PC-9 (cell line): ENCODE measurements around the gene UGT2B7. TPM values are rescaled to one million over a fixed set of nuclear protein-coding genes. Genes with fewer than 3 reads are reported as not detected.
"Not testable (repeated sequence)": the region's sequence is repeated elsewhere in the genome, so short reads cannot be mapped to it uniquely, and the experiment has no call there.

Experiments used
- Bru-seq: library from RNA; stranded (reverse); fragments of 400-500 nt; gene quantifications from one replicate; lab custom pipeline; 2021; lab: Mats Ljungman, UMichigan
- BruChase-seq, 2 experiments: library from RNA; stranded (reverse); fragments of 400-500 nt; gene quantifications; one replicate each; lab custom pipeline; 2021; lab: Mats Ljungman, UMichigan
- BruUV-seq: library from RNA; stranded (reverse); fragments of 400-500 nt; replicated peaks from 2 replicates; lab custom pipeline; 2021; lab: Mats Ljungman, UMichigan
- CTCF ChIA-PET: fragments of 300-600 bp; sonication (Branson Sonifier 250); formaldehyde crosslinking; loops from one replicate; lab custom pipeline; 2022; ENCODE audit warnings: antibody characterized with exemption; lab: Charles Lee
- POLR2A ChIA-PET: fragments of 300-600 bp; sonication (Branson Sonifier 250); formaldehyde crosslinking; loops from one replicate; lab custom pipeline; 2022; ENCODE audit warnings: antibody characterized with exemption; ENCODE audit not compliant: unreplicated experiment; lab: Charles Lee
- DNase-seq, 2 experiments: peaks; one replicate each; pipeline versions ENCODE4 v3.0.0 to v3.0.0-alpha.2; 2015 to 2022; ENCODE audit warnings: mixed read lengths in 1 of 2
- H2AFZ ChIP-seq: fragments of 200-600 bp; sonication (generic); 2 replicates; pipeline ENCODE4 v1.8.1; 2017; ENCODE audit warnings: antibody characterized with exemption
- H3F3A ChIP-seq: fragments of 200-600 bp; sonication (generic); 2 replicates; pipeline ENCODE4 v1.8.1; 2017; ENCODE audit warnings: antibody characterized with exemption, mild to moderate bottlenecking, low read depth; ENCODE audit not compliant: insufficient read depth
- H3K27ac ChIP-seq: fragments of 200-600 bp; sonication (generic); 2 replicates; pipeline ENCODE4 v1.6.1; 2016; ENCODE audit warnings: mixed run types
- H3K27me3 ChIP-seq: fragments of 200-600 bp; sonication (generic); 2 replicates; pipeline ENCODE4 v1.6.1; 2016; ENCODE audit warnings: low read depth, mixed run types; ENCODE audit not compliant: insufficient read depth
- H3K36me3 ChIP-seq: fragments of 200-600 bp; sonication (generic); 2 replicates; pipeline ENCODE4 v1.6.1; 2016; ENCODE audit warnings: low read depth, mixed run types
- H3K4me1 ChIP-seq: fragments of 200-600 bp; sonication (generic); replicated peaks from 2 replicates; pipeline ENCODE4 v1.6.1; 2016; ENCODE audit warnings: mixed run types; ENCODE audit not compliant: insufficient read depth
- H3K4me2 ChIP-seq: fragments of 200-600 bp; sonication (generic); 2 replicates; pipeline ENCODE4 v1.6.1; 2017; ENCODE audit warnings: mixed run types
- H3K4me3 ChIP-seq: fragments of 200-600 bp; sonication (generic); 2 replicates; pipeline ENCODE4 v1.6.1; 2016; ENCODE audit warnings: mixed run types
- H3K79me2 ChIP-seq: fragments of 200-600 bp; sonication (generic); 2 replicates; pipeline ENCODE4 v1.6.1; 2017; ENCODE audit warnings: low read depth, mixed run types
- H3K9me2 ChIP-seq: fragments of 200-600 bp; sonication (generic); 2 replicates; pipeline ENCODE4 v1.8.1; 2017; ENCODE audit warnings: mild to moderate bottlenecking; ENCODE audit not compliant: insufficient read depth
- H3K9me3 ChIP-seq: fragments of 200-600 bp; sonication (generic); 2 replicates; pipeline ENCODE4 v1.8.1; 2016; ENCODE audit warnings: low read depth; ENCODE audit not compliant: insufficient read depth
- H4K20me1 ChIP-seq: fragments of 200-600 bp; sonication (generic); 2 replicates; pipeline ENCODE4 v1.8.1; 2017; ENCODE audit not compliant: insufficient read depth
- EZH2 ChIP-seq: fragments of 200-600 bp; sonication (generic); IDR thresholded peaks from 2 replicates; pipeline ENCODE4 v1.8.0; 2017; ENCODE audit warnings: antibody characterized with exemption, low read depth
- intact Hi-C: fragments of 100-400 bp; cut with micrococcal nuclease; formaldehyde crosslinking; loops from one replicate; pipeline ENCODE4 v1.10.0; 2022; ENCODE audit not compliant: unreplicated experiment
- long read RNA-seq: library from polyadenylated mRNA; stranded (forward); transcript quantifications from one replicate; pipeline ENCODE4 v2.0.0, GENCODE V29; 2022
- total RNA-seq: library from RNA; stranded (reverse); gene quantifications from 2 replicates; pipeline ENCODE4 v1.2.3, GENCODE V29; 2021
- TF ChIP-seq, protein P1 (sequence below): fragments of 200-600 bp; sonication (generic); conservative IDR thresholded peaks from 2 replicates; pipeline ENCODE4 v1.6.1; 2017; ENCODE audit warnings: mixed run types, antibody characterized with exemption, mild to moderate bottlenecking, moderate library complexity

The UGT2B7 gene
- total RNA-seq (not detected in 2 replicates), Bru-seq, nascent RNA (not detected), BruChase-seq, experiment 1, labeled RNA remaining after a 2-hour chase (not detected), BruChase-seq, experiment 2, labeled RNA remaining after a 6-hour chase (not detected)
- long read RNA-seq, result 0 reads

DNA sequence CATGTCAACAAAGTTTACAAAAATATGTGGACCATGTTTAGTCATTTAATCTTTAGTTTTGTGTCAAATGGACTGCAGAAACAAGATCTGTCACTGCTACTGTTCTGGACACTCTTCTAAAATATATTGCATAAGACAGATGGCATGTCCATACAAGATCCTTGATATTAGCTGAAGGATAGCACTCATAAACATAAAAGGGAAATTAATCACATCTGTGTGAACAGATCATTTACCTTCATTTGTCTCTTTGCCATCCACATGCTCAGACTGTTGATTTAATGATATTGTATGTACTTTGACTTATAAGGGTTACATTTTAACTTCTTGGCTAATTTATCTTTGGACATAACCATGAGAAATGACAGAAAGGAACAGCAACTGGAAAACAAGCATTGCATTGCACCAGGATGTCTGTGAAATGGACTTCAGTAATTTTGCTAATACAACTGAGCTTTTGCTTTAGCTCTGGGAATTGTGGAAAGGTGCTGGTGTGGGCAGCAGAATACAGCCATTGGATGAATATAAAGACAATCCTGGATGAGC, at the start of gene UGT2B7:
UGT2B7 (plus strand) TSS at position 364 of the 546 bp plus-strand sequence; CDS start at position 411, 47 bp downstream.
- TF ChIP-seq, protein P1, sequence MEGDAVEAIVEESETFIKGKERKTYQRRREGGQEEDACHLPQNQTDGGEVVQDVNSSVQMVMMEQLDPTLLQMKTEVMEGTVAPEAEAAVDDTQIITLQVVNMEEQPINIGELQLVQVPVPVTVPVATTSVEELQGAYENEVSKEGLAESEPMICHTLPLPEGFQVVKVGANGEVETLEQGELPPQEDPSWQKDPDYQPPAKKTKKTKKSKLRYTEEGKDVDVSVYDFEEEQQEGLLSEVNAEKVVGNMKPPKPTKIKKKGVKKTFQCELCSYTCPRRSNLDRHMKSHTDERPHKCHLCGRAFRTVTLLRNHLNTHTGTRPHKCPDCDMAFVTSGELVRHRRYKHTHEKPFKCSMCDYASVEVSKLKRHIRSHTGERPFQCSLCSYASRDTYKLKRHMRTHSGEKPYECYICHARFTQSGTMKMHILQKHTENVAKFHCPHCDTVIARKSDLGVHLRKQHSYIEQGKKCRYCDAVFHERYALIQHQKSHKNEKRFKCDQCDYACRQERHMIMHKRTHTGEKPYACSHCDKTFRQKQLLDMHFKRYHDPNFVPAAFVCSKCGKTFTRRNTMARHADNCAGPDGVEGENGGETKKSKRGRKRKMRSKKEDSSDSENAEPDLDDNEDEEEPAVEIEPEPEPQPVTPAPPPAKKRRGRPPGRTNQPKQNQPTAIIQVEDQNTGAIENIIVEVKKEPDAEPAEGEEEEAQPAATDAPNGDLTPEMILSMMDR, result no peak
- no peak for TF ChIP-seq EZH2
- H3K4me2 ChIP-seq, result no peak within 1 kb of the TSS
- ChIA-PET POLR2A (no interaction called here), CTCF (interaction anchor here (0.6 kb wide), 1 partner anchor 652 kb away, joined by 3 read pairs; no protein-coding TSS in a partner anchor)
- H3K27me3 ChIP-seq, result no peaks in the 10 kb centered on the region
- no peaks in the 10 kb centered on the region for H3K9me2 ChIP-seq
- no peak within 1 kb of the TSS for H2AFZ ChIP-seq
- H3K27ac ChIP-seq, result no peak within 1 kb of the TSS
- H3K4me1 ChIP-seq, result peaks cover 5% of the 10 kb centered on the region; the same call in 1 of the 2 replicates
- H3K36me3 ChIP-seq, result no peaks in the 10 kb centered on the region
- no peak within 1 kb of the TSS for H3K4me3 ChIP-seq
- peaks cover 4% of the 10 kb centered on the region; the same call in 1 of the 2 replicates for H3F3A ChIP-seq
- intact Hi-C loops, result no loop called here
- no TSS peak for BruUV-seq
- no peaks in the 10 kb centered on the region for H4K20me1 ChIP-seq
- DNase-seq, result no peak
- no peaks in the 10 kb centered on the region for H3K79me2 ChIP-seq
- no peaks in the 10 kb centered on the region for H3K9me3 ChIP-seq

DNA sequence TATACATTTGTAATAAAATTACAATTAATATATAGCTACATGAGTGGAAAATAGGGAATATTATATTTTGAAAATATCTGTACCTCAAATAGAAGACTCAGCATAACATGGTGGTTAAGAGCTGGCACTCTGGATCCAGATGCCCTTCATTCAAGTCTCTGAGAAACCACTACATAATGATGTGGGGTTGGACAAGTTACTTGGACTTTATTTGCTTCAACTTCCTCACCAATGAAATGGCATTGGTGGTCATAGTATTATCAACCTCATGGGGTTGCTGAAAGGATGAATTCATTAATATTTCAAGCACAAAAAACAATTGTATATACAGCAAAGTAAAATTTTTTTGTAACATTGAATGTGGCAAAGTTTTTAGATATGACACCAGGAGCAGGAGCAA, 46.4 kb upstream of the UGT2B7 start:
- ChIA-PET CTCF (no interaction called here), POLR2A (no interaction called here)
- Histone ChIP-seq H3K36me3 (no peaks in the 10 kb centered on the region), H3K4me2 (no peak overlapping the region), H3K27me3 (no peaks in the 10 kb centered on the region), H3F3A (no peaks in the 10 kb centered on the region), H3K27ac (no peak overlapping the region), H3K9me3 (no peaks in the 10 kb centered on the region; the same call in 1 of the 2 replicates), H3K4me1 (no peaks in the 10 kb centered on the region), H3K4me3 (no peak overlapping the region), H3K79me2 (no peaks in the 10 kb centered on the region), H3K9me2 (no peaks in the 10 kb centered on the region), H4K20me1 (no peaks in the 10 kb centered on the region), H2AFZ (no peak overlapping the region)
- TF ChIP-seq, protein P1, result no peak
- no peak for TF ChIP-seq EZH2
- intact Hi-C loops, result no loop called here
- no peak for DNase-seq
- BruUV-seq, result no TSS peak

DNA sequence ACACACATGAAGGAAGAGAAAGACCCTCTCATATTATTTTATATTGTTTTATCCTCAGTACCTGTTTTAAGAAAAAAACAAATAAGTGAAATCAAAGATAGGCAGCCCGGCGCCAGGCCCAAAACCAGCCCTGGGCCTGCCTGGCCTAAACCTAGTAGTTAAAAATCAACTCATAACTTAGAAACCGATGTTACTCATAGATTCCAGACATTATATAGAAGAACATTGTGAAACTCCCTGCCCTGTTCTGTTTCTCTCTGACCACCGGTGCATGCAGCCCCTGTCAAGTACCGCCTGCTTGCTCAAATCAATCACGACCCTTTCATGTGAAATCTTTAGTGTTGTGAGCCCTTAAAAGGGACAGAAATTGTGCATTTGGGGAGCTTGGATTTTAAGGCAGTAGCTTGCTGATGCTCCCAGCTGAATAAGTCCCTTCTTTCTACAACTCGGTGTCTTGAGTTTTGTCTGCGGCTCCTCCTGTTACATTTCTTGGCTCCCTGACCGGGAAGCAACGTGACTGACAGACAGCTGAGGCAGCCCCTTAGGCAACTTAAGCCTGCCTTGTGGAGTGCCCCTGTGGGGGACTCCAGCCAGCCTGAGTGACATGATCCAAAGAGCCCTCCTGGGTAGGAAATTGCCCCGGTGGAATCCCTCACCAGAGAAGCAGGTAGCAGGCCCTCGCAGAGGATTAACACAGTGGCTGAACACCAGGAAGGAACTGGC, 45.3 kb upstream of the UGT2B7 start:
- H3K9me3 ChIP-seq, intact Hi-C loops, BruUV-seq, H3F3A ChIP-seq, H3K9me2 ChIP-seq, H2AFZ ChIP-seq, H3K4me2 ChIP-seq, POLR2A ChIA-PET, DNase-seq, H3K4me1 ChIP-seq, H3K4me3 ChIP-seq, H3K36me3 ChIP-seq, H3K79me2 ChIP-seq, H4K20me1 ChIP-seq, H3K27ac ChIP-seq, H3K27me3 ChIP-seq: not testable (repeated sequence)
- CTCF ChIA-PET, result interaction anchor here (0.7 kb wide), 1 partner anchor 179 kb away, joined by 3 read pairs; no protein-coding TSS in a partner anchor
